Ovary (tissue), 9 donors: ENCODE results near the gene IGFL3. TPM values are rescaled to one million over a fixed set of nuclear protein-coding genes. Genes with fewer than 3 reads are reported as not detected.

Experiments used
- DNase-seq, 5 donors: peaks; one replicate each; pipeline ENCODE4 v3.0.0-alpha.2; 2019 to 2020
- H3K27ac ChIP-seq, 2 donors: fragments of 200-600 bp; one replicate each; pipeline versions ENCODE4 v1.5.1 to v1.8.0; 2019 to 2022
- H3K27me3 ChIP-seq: fragments of 200-600 bp; one replicate; pipeline ENCODE4 v1.8.0; 2022
- H3K36me3 ChIP-seq: fragments of 200-600 bp; sonication (generic); one replicate; pipeline ENCODE4 v1.5.1; 2019
- H3K4me1 ChIP-seq: one replicate; pipeline ENCODE4 v1.8.1; 2013; ENCODE audit warnings: mild to moderate bottlenecking, moderate library complexity; ENCODE audit not compliant: insufficient read depth
- H3K4me3 ChIP-seq: fragments of 200-600 bp; sonication (generic); one replicate; pipeline ENCODE4 v1.5.1; 2017
- H3K9me3 ChIP-seq, 2 donors: fragments of 200-600 bp in 1 of 2; sonication (generic) in 1 of 2; one replicate each; pipeline versions ENCODE4 v1.5.1 to v1.8.1; 2013 to 2019; ENCODE audit warnings: mild to moderate bottlenecking in 1 of 2, moderate library complexity in 1 of 2
- EP300 ChIP-seq: sonication (generic); formaldehyde crosslinking; IDR thresholded peaks from one replicate; pipeline ENCODE4 v1.6.1; 2017; ENCODE audit warnings: antibody characterized with exemption
- POLR2A ChIP-seq: fragments of 450-650 bp; IDR thresholded peaks from one replicate; pipeline ENCODE4 v1.6.1; 2017; ENCODE audit warnings: antibody characterized with exemption, mild to moderate bottlenecking, moderate library complexity
- WGBS, 3 donors: extraction: QIAGEN DNeasy Blood & Tissue Kit in 1 of 3; methylation state at CpG; one replicate each; pipeline versions ENCODE4 v1.1.5 to v1.1.7; 2013 to 2017; 5-methylcytosine and 5-hydroxymethylcytosine counted together
- intact Hi-C, 4 donors: fragments of 100-400 bp; cut with DNase I; formaldehyde crosslinking; loops; one replicate each; pipeline versions ENCODE4 v1.11.0 to v1.15.1; 2022 to 2023
- polyA plus RNA-seq, 2 donors: library from polyadenylated mRNA; stranded (reverse); fragments of 200-250 nt in 1 of 2; fragments of 350-450 nt in 1 of 2; fragmentation: Illumina TruSeq in 1 of 2; extraction: RNeasy Lipid Tissue Mini Kit (QIAGEN cat#74804) in 1 of 2; gene quantifications; one replicate each; pipeline ENCODE4 v1.2.3, GENCODE V29; 2013 to 2014
- total RNA-seq, 7 donors: library from RNA; depleted of rRNA in 2 of 7; stranded (reverse); fragments of >200 nt in 2 of 7; fragmentation: NEBNext Ultra II Directional in 3 of 7; extraction: Animal tissue kit (Norgen Biotek cat#: 25700) in 3 of 7; gene quantifications; one replicate each; pipeline versions ENCODE4 v1.1.0 to v1.2.4, GENCODE V29; 2016 to 2023
- TF ChIP-seq, protein P1 (sequence below), 3 donors: fragments of 450-650 bp in 2 of 3; fragments of 200-600 bp in 1 of 3; IDR thresholded peaks; one replicate each; pipeline versions ENCODE4 v1.5.1 to v1.8.0; 2016 to 2022; ENCODE audit warnings: antibody characterized with exemption in 3 of 3, mild to moderate bottlenecking in 1 of 3
- donor health status: DM: no; HTN: no; CAD: no; lungs with moderate emphysema.
- donor health status: DM: no; HTN: no; CAD: no.
- donor health status: Bipolar disorder and iron deficiency.
- donor health status: DM: yes; HTN: yes; CAD: no.
- donor health status: DM: no; HTN: no; CAD: no.
- donor health status: DM: yes; HTN: yes; CAD: no.

IGFL3 gene
- total and polyA plus RNA-seq, 9 donors, result not detected

DNA sequence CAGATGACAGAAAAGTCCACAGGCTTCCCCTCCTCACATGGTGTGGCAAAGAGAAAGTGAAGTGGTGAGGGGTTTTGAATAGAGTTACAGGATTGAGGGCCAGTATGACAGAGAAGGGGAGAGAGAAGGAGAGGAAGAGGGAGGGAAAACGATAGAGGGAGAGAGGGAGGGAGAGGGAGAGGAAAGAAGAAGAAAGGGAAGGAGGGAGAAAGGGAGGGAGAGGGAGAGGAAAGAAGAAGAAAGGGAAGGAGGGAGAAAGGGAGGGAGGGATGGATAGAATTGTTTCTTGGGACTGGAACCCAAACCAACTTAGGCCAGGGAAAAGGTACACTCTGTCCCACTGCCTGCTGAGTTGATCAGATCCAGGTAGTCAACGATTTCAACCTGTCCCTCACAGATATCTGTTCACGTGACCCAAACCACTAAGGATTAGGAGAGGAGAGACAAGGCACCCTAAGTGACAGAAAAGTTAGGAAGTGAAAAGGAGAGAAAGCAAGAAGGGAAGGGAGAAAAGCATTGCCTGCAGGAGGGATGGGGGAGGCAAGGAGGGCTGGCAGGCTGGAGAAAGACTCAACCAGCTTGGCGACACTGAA, 8.1 kb upstream of the IGFL3 start:
- Histone ChIP-seq H3K9me3 (no peaks in the 10 kb centered on the region), H3K27ac (peak overlapping the region in 1 of 2 donors; percentile 22), H3K27me3 (no peaks in the 10 kb centered on the region), H3K36me3 (no peaks in the 10 kb centered on the region), H3K4me1 (peaks cover 20% of the 10 kb centered on the region), H3K4me3 (peak overlapping the region; percentile 1)
- no peak for DNase-seq
- WGBS, 3 donors, result 71 to 79% (median 76%) methylated on average over 4 of the region's 4 CpGs
- intact Hi-C loops, result no loop called here
- no peak for TF ChIP-seq POLR2A
- TF ChIP-seq, protein P1, sequence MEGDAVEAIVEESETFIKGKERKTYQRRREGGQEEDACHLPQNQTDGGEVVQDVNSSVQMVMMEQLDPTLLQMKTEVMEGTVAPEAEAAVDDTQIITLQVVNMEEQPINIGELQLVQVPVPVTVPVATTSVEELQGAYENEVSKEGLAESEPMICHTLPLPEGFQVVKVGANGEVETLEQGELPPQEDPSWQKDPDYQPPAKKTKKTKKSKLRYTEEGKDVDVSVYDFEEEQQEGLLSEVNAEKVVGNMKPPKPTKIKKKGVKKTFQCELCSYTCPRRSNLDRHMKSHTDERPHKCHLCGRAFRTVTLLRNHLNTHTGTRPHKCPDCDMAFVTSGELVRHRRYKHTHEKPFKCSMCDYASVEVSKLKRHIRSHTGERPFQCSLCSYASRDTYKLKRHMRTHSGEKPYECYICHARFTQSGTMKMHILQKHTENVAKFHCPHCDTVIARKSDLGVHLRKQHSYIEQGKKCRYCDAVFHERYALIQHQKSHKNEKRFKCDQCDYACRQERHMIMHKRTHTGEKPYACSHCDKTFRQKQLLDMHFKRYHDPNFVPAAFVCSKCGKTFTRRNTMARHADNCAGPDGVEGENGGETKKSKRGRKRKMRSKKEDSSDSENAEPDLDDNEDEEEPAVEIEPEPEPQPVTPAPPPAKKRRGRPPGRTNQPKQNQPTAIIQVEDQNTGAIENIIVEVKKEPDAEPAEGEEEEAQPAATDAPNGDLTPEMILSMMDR (IDR thresholded peaks at IDR 0.05), result no peak
- no peak for TF ChIP-seq EP300

DNA sequence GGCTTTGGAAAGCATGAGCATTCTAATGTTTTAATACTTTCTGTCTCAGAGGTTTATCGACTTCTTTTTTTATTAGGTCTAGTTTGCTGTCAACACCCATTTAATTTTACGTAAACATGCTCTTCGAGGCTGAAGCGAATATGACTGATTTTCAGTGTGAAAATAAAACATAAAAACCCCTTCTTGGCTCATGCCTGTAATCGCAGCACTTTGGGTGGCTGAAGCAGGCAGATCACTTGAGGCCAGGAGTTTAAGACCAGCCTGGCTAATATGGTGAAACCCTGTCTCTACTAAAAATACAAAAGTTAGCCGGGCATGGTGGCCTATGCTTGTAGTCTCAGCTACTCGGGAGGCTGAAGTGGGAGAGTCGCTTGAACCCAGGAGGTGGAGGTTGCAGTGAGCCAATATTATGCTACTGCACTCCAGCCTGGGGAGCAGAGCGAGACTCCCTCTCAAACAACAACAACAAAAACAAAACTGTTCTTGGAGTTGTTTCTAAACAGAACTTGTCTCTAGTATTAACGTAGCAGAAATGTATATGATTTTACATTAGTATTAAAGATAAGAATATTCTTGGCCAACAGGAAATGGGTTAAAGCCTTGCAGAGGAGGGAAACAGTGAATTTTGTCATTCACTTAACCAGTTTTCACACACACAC, 7.1 kb upstream of the IGFL3 start:
- H3K27me3 ChIP-seq, result no peaks in the 10 kb centered on the region
- WGBS, 3 donors, result 24 to 66% (median 34%) methylated on average over 10 of the region's 10 CpGs
- no peak overlapping the region for H3K27ac ChIP-seq
- H3K36me3 ChIP-seq, result no peaks in the 10 kb centered on the region
- peaks cover 20% of the 10 kb centered on the region for H3K4me1 ChIP-seq
- intact Hi-C loops, result no loop called here
- H3K4me3 ChIP-seq, result no peak overlapping the region
- no peak for DNase-seq
- no peaks in the 10 kb centered on the region for H3K9me3 ChIP-seq
- TF ChIP-seq EP300, result no peak
- TF ChIP-seq, protein P1 (IDR thresholded peaks at IDR 0.05), result no peak
- TF ChIP-seq POLR2A, result no peak

DNA sequence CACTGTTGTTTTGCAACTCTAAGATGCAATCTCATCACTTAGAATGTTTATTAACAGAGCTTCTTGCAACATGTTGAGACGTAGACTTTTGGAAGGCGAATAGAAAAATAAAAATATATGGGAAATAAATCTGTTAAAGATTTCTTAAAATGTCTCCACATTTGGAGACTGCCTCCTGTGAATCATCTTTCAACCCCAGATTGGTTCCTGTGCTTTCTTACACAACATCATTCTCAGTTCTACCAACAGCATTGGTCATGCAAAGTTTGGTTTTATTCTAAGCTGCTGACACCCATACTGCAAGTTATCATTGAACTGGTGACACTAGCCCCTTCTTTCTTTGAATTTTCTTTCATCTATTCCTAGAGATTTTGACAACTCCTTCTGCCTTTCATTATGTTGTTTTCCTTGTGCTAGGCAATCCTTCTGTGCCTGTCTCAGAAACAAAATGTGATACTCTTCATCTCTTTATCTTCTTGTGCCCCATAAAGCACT, 1.6 kb upstream of the IGFL3 start:
- intact Hi-C loops, result no loop called here
- H3K4me1 ChIP-seq, result peaks cover 5% of the 10 kb centered on the region
- H3K27ac ChIP-seq, result no peak overlapping the region
- no peak for DNase-seq
- H3K36me3 ChIP-seq, result no peaks in the 10 kb centered on the region
- no peak for TF ChIP-seq EP300
- TF ChIP-seq POLR2A, result no peak
- TF ChIP-seq, protein P1 (IDR thresholded peaks at IDR 0.05), result no peak
- H3K4me3 ChIP-seq, result no peak overlapping the region
- 86 to 97% (median 91%) methylated on average over 2 of the region's 2 CpGs for WGBS, 3 donors
- H3K9me3 ChIP-seq, result no peaks in the 10 kb centered on the region
- H3K27me3 ChIP-seq, result no peaks in the 10 kb centered on the region

DNA sequence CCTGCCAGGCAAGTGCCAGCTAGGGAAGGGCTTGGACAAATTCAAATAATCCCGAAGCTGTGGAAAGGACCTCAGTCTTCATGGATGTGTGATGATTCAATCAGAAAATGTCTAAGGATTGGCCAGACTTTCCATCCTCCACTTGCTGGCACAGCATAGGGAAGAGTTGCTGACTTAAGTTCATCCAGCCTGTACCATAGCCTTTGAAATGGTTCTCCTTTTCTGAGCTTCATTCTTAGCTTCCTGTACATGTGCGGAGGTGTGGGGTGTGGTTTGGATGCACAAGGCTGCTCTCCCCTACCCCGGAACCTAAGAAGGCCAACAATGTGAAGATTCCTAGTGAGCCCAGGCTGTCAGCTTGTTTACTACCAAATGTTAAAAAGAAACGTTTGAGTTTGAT, 959 bp upstream of the IGFL3 start:
- intact Hi-C loops, result no loop called here
- DNase-seq, result no peak
- TF ChIP-seq EP300, result no peak
- TF ChIP-seq, protein P1 (IDR thresholded peaks at IDR 0.05), result no peak
- no peak for TF ChIP-seq POLR2A
- Histone ChIP-seq H3K27me3 (no peaks in the 10 kb centered on the region), H3K36me3 (no peaks in the 10 kb centered on the region), H3K27ac (no peak overlapping the region), H3K9me3 (no peaks in the 10 kb centered on the region), H3K4me3 (no peak overlapping the region), H3K4me1 (peaks cover 5% of the 10 kb centered on the region)
- 71 to 82% (median 81%) methylated on average over 4 of the region's 4 CpGs for WGBS, 3 donors
